Measurements from ENCODE around the gene COPB1.

COPB1 gene, protein sequence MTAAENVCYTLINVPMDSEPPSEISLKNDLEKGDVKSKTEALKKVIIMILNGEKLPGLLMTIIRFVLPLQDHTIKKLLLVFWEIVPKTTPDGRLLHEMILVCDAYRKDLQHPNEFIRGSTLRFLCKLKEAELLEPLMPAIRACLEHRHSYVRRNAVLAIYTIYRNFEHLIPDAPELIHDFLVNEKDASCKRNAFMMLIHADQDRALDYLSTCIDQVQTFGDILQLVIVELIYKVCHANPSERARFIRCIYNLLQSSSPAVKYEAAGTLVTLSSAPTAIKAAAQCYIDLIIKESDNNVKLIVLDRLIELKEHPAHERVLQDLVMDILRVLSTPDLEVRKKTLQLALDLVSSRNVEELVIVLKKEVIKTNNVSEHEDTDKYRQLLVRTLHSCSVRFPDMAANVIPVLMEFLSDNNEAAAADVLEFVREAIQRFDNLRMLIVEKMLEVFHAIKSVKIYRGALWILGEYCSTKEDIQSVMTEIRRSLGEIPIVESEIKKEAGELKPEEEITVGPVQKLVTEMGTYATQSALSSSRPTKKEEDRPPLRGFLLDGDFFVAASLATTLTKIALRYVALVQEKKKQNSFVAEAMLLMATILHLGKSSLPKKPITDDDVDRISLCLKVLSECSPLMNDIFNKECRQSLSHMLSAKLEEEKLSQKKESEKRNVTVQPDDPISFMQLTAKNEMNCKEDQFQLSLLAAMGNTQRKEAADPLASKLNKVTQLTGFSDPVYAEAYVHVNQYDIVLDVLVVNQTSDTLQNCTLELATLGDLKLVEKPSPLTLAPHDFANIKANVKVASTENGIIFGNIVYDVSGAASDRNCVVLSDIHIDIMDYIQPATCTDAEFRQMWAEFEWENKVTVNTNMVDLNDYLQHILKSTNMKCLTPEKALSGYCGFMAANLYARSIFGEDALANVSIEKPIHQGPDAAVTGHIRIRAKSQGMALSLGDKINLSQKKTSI

DNA sequence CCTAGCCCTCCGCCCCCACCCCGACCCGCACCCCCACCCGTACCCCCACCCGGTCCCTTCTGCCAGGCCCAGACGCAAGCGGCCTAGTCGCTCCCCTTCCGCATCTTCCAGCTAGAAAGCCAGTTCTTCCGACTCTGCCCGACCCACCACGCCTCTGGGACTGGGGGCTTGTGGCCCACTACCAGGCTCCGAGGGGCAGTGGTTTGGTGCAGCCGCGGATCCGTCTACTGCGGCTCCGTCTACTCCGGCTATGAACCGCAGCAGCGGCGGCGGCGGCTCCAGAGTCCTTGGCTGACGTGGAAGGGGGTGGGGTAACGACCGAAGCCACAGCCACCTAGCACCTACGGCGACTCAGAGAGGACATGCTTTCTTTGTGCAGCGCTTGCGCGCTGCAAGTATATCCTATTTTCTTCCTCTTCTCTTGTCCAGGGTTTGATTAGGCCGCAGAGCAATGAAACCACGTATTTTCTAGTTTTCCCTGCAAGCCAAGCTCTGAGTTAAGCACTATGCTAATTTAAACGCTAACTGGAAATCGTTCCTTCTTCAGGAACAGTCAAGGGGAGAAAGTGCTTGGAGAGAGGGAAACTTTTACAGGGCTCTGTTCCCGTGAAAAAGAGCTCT is at the start of gene COPB1:
COPB1 (minus strand) TSS at position 252 of the 621 bp plus-strand sequence. CDS start 883 bp downstream, outside the sequence.
- peak within 1 kb of the TSS; percentile 90 for H3K27ac ChIP-seq (ENCODE audit: low read depth, low read length)
- no peaks in the 10 kb centered on the region for H3K9me3 ChIP-seq (ENCODE audit: control insufficient read depth, insufficient read depth, low read length)
- no peaks in the 10 kb centered on the region for H3K27me3 ChIP-seq (ENCODE audit: control insufficient read depth, insufficient read depth, low read length)
- peak within 1 kb of the TSS; percentile 84 for H3K9ac ChIP-seq (ENCODE audit: low read depth, low read length)
- peak within 1 kb of the TSS; percentile 82 for H3K4me3 ChIP-seq (ENCODE audit: low read depth, low read length)
- no peaks in the 10 kb centered on the region for H3K4me1 ChIP-seq (ENCODE audit: control insufficient read depth, insufficient read depth, low read length)
- peaks cover 47% of the 10 kb centered on the region for H3K36me3 ChIP-seq (ENCODE audit: control insufficient read depth, insufficient read depth, low read length)

DNA sequence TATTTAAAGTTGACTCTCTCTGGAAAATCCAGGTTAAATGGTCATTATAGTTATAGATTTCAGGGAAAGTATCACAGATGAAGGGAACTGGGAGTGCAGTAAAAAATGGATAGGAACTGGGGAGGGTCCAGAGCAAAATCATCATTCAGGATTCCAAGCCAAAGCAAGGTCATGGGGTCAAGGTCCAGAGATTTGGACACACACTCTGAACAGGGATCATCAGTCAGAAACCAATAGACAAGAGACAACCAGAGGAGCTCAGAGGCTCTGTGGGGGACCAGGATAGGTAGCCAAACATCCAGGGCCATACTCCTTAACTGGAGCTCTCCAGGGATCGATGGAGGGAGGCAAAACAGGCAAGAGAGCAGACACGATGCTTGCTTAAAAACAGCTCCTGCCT is 47.8 kb upstream of the COPB1 start:
- no peaks in the 10 kb centered on the region for H3K36me3 ChIP-seq (ENCODE audit: control insufficient read depth, insufficient read depth, low read length)
- H3K9ac ChIP-seq (ENCODE audit: low read depth, low read length): no peak overlapping the region
- no peak overlapping the region for H3K27ac ChIP-seq (ENCODE audit: low read depth, low read length)
- no peak overlapping the region for H3K4me3 ChIP-seq (ENCODE audit: low read depth, low read length)
- peaks cover 2% of the 10 kb centered on the region for H3K4me1 ChIP-seq (ENCODE audit: control insufficient read depth, insufficient read depth, low read length)
- no peaks in the 10 kb centered on the region for H3K27me3 ChIP-seq (ENCODE audit: control insufficient read depth, insufficient read depth, low read length)
- no peaks in the 10 kb centered on the region for H3K9me3 ChIP-seq (ENCODE audit: control insufficient read depth, insufficient read depth, low read length)

DNA sequence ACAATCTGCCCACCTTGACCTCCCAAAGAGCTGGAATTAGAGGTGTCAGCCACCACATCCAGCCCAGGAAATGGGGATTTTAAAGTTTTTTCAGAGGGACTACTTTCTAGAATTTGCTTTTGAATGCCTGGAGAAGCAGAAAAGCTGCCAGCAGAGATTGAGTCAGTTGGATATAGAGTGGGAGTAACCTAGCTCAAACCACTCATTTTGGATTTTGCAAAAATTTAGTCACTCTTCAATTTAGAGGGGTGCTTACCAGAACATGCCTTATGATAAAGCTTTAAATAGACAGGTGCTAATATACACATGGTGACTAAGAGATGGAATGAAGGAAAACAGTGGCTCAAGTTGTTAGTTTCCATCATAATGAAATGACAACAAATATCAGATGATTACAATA is 47.1 kb upstream of the COPB1 start:
- Histone ChIP-seq H3K36me3 (ENCODE audit: control insufficient read depth, insufficient read depth, low read length) (no peaks in the 10 kb centered on the region), H3K4me3 (ENCODE audit: low read depth, low read length) (no peak overlapping the region), H3K9me3 (ENCODE audit: control insufficient read depth, insufficient read depth, low read length) (no peaks in the 10 kb centered on the region), H3K27ac (ENCODE audit: low read depth, low read length) (no peak overlapping the region), H3K9ac (ENCODE audit: low read depth, low read length) (no peak overlapping the region), H3K27me3 (ENCODE audit: control insufficient read depth, insufficient read depth, low read length) (no peaks in the 10 kb centered on the region), H3K4me1 (ENCODE audit: control insufficient read depth, insufficient read depth, low read length) (peaks cover 9% of the 10 kb centered on the region)

DNA sequence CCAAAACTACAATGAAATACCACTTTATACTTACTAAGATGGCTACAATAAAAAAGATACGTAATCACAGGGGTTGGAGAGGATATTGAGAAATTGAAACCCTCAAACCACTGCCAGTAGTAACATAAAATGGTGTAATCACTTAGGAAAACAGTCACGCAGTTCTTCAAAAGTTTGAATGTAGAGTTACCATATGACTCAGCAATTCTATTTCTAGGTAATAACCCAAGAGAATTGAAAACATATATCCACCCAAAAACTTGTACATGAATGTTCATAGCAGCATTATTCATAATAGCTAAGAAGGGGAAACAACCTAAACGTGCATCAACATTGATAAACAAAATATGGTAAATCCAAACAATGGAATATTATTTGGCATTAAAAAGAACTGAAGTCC is 45.0 kb upstream of the COPB1 start:
- Histone ChIP-seq H3K4me1 (ENCODE audit: control insufficient read depth, insufficient read depth, low read length) (peaks cover 25% of the 10 kb centered on the region), H3K27ac (ENCODE audit: low read depth, low read length) (no peak overlapping the region), H3K27me3 (ENCODE audit: control insufficient read depth, insufficient read depth, low read length) (no peaks in the 10 kb centered on the region), H3K9me3 (ENCODE audit: control insufficient read depth, insufficient read depth, low read length) (no peaks in the 10 kb centered on the region), H3K36me3 (ENCODE audit: control insufficient read depth, insufficient read depth, low read length) (no peaks in the 10 kb centered on the region), H3K4me3 (ENCODE audit: low read depth, low read length) (no peak overlapping the region), H3K9ac (ENCODE audit: low read depth, low read length) (no peak overlapping the region)

DNA sequence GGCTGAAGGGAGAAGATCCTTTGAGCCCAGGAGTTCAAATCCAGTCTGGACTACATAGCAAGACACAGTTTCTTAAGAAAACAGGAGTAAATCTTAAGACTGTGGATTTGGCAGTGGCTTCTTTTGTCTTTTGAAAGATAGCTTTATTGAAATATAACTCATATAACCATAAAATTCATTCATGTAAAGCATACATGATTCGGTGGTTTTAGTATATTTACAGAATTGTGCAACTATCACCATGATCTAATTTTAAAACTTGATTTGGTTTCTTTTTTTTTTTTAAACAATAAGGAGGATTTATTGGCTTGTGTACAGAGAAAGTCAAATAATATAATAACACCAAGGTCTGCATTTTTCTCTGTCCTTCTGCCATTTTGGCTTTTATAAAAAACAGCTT is 43.6 kb upstream of the COPB1 start:
- H3K9me3 ChIP-seq (ENCODE audit: control insufficient read depth, insufficient read depth, low read length): no peaks in the 10 kb centered on the region

DNA sequence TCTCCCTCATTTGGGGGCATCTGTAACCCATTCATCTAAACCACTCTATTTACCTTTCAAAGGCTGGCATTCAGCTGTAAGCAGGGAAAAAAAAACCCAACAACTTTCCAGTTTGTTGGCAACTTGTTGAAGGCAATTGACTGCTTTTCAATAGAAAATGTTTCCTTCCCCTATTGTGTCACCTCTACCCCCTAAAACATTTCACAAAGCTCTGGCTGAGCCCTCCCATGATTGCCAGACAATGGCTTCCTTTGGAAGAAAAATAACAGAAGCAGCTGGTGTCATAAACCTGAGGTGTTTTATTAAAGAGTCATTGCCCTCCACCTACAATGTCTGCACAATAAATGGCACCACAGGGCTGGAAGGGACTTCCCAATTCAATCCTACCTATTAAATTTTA is 42.7 kb upstream of the COPB1 start:
- Histone ChIP-seq H3K4me1 (ENCODE audit: control insufficient read depth, insufficient read depth, low read length) (peaks cover 25% of the 10 kb centered on the region), H3K9ac (ENCODE audit: low read depth, low read length) (no peak overlapping the region), H3K4me3 (ENCODE audit: low read depth, low read length) (no peak overlapping the region), H3K27me3 (ENCODE audit: control insufficient read depth, insufficient read depth, low read length) (no peaks in the 10 kb centered on the region), H3K9me3 (ENCODE audit: control insufficient read depth, insufficient read depth, low read length) (no peaks in the 10 kb centered on the region), H3K36me3 (ENCODE audit: control insufficient read depth, insufficient read depth, low read length) (no peaks in the 10 kb centered on the region), H3K27ac (ENCODE audit: low read depth, low read length) (no peak overlapping the region)

More for the DNA sequence above, 43.6 kb upstream of the COPB1 start:
- Histone ChIP-seq H3K4me3 (ENCODE audit: low read depth, low read length) (no peak overlapping the region), H3K27me3 (ENCODE audit: control insufficient read depth, insufficient read depth, low read length) (no peaks in the 10 kb centered on the region), H3K27ac (ENCODE audit: low read depth, low read length) (no peak overlapping the region), H3K4me1 (ENCODE audit: control insufficient read depth, insufficient read depth, low read length) (peaks cover 25% of the 10 kb centered on the region), H3K36me3 (ENCODE audit: control insufficient read depth, insufficient read depth, low read length) (no peaks in the 10 kb centered on the region), H3K9ac (ENCODE audit: low read depth, low read length) (no peak overlapping the region)

DNA sequence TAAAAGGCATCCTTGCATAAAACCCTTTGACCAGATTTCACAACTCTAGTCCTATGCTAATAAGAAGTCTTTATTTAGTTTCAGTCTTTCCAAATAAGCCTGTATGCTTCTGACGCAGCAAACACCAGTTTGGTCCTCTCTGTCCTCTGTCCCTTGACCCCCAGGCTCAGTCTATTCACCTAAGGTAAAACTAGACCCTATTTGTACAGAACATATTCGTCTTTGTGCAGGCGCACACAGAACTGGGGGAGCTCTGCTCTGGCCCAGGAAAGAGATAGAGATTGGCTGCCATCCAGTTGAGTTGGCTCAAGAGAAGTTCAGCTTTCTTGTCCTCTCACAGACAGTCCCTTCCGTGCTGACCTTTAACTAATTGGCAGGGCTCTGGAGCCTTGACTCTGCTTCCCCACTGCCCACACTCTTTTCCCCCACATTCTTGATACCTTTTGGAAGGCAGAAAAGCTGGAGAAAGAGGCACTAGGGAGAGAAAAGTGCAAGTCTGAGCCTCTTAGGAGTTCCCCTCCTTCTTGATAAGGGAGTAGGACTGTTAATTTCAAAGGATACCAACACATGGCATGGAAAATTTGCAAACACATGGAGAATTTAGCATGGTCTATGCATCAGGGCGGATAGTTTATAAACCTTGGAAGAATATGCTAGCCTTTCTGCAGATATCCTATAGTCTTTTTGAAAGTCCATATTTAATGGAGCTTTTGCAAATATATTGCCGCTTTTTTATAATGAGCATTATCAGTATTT is 41.8 kb upstream of the COPB1 start:
- Histone ChIP-seq H3K4me1 (ENCODE audit: control insufficient read depth, insufficient read depth, low read length) (peaks cover 25% of the 10 kb centered on the region), H3K9ac (ENCODE audit: low read depth, low read length) (no peak overlapping the region), H3K27me3 (ENCODE audit: control insufficient read depth, insufficient read depth, low read length) (no peaks in the 10 kb centered on the region), H3K27ac (ENCODE audit: low read depth, low read length) (no peak overlapping the region), H3K4me3 (ENCODE audit: low read depth, low read length) (no peak overlapping the region), H3K9me3 (ENCODE audit: control insufficient read depth, insufficient read depth, low read length) (no peaks in the 10 kb centered on the region), H3K36me3 (ENCODE audit: control insufficient read depth, insufficient read depth, low read length) (no peaks in the 10 kb centered on the region)

DNA sequence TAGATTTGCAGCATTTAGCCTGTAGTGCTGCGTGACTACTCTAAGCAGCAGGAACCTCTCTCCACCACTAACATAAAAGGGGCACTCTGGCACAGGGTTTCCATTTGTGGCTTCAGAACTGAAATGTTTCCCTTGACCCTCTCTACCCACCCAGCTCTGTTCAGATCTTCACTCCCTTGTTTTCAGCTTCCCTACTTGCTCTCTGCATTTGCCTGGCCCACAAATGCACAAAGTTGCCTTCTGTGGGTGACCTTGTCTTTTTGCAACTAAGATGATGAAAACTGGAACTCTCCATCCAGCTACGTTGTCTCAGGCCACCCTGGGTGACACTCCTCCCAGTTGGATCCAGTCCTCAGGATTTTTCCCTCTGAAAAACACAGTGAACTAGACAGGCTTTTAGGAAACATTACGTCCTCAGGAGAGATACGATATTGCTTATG is 40.4 kb upstream of the COPB1 start:
- no peak overlapping the region for H3K9ac ChIP-seq (ENCODE audit: low read depth, low read length)
- H3K4me3 ChIP-seq (ENCODE audit: low read depth, low read length): no peak overlapping the region

DNA sequence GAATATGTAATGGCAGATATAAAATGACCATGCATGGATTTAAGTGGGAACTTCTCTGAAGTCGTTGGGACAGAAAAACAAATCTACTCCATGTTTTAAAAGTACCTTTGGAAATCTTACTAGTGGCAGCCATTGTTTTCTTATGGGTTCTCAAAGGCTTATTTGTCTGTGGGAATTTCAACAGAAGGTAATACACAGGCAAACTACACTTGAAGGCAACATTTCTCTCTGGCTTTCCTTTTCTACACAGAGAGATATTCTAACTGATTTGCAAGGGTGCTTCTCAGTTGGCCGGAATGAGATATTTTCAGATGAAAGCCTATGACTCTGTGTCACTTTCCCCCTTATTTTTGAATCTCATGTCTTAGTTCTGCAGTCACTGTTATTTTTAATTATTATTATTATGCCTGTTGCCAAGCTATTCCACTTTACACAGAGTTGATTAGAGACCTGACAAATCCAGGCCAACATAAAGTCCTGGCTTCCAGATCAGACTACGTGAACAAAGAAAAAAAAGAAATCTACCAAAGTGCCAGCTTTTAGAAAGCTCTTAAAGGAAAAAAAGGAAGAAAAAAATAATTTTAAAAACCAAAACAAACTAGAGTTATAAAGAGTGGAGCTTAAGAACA is 39.4 kb upstream of the COPB1 start:
- no peaks in the 10 kb centered on the region for H3K36me3 ChIP-seq (ENCODE audit: control insufficient read depth, insufficient read depth, low read length)
- no peaks in the 10 kb centered on the region for H3K27me3 ChIP-seq (ENCODE audit: control insufficient read depth, insufficient read depth, low read length)
- no peak overlapping the region for H3K27ac ChIP-seq (ENCODE audit: low read depth, low read length)
- H3K9ac ChIP-seq (ENCODE audit: low read depth, low read length): no peak overlapping the region
- H3K9me3 ChIP-seq (ENCODE audit: control insufficient read depth, insufficient read depth, low read length): no peaks in the 10 kb centered on the region
- peaks cover 25% of the 10 kb centered on the region for H3K4me1 ChIP-seq (ENCODE audit: control insufficient read depth, insufficient read depth, low read length)
- H3K4me3 ChIP-seq (ENCODE audit: low read depth, low read length): no peak overlapping the region

More for the DNA sequence above, 40.4 kb upstream of the COPB1 start:
- no peaks in the 10 kb centered on the region for H3K27me3 ChIP-seq (ENCODE audit: control insufficient read depth, insufficient read depth, low read length)
- H3K36me3 ChIP-seq (ENCODE audit: control insufficient read depth, insufficient read depth, low read length): no peaks in the 10 kb centered on the region
- no peaks in the 10 kb centered on the region for H3K9me3 ChIP-seq (ENCODE audit: control insufficient read depth, insufficient read depth, low read length)
- H3K27ac ChIP-seq (ENCODE audit: low read depth, low read length): no peak overlapping the region
- peaks cover 25% of the 10 kb centered on the region for H3K4me1 ChIP-seq (ENCODE audit: control insufficient read depth, insufficient read depth, low read length)

Measured in HUES48 (cell line).